Uterus (tissue), 2 donors: ENCODE measurements around the gene DPF3.

Source experiments
- CTCF ChIP-seq, 4 experiments: fragments of 200-600 bp in 2 of 4; fragments of 450-650 bp in 2 of 4; sonication (generic) in 2 of 4; IDR thresholded peaks; one replicate each; pipeline ENCODE4 v1.5.1; 2016 to 2019; ENCODE audit warnings: antibody characterized with exemption in 4 of 4, mild to moderate bottlenecking in 2 of 4, moderate library complexity in 1 of 4
- POLR2A ChIP-seq, 2 donors: fragments of 450-650 bp; IDR thresholded peaks; one replicate each; pipeline ENCODE4 v1.6.1; 2016; ENCODE audit warnings: antibody characterized with exemption in 2 of 2, mild to moderate bottlenecking in 1 of 2, moderate library complexity in 1 of 2

- TF ChIP-seq CTCF (IDR thresholded peaks at IDR 0.05), result no peak
- no peak for TF ChIP-seq POLR2A (IDR thresholded peaks at IDR 0.05)
Observed at GRCh38 chr14:72742118-72742837, 151.6 kb downstream of the DPF3 start.
